Esophagus squamous epithelium (tissue), 4 donors: ENCODE results near the gene EBF4.

Experiments used
- POLR2A ChIP-seq, 4 donors: fragments of 450-650 bp; IDR thresholded peaks; one replicate each; pipeline ENCODE4 v1.6.1; 2017; ENCODE audit warnings: antibody characterized with exemption in 4 of 4, mild to moderate bottlenecking in 4 of 4, moderate library complexity in 3 of 4
- TF ChIP-seq, protein P1 (sequence below), 6 experiments: fragments of 450-650 bp in 4 of 6; fragments of 200-600 bp in 2 of 6; sonication (generic) in 2 of 6; IDR thresholded peaks; one replicate each; pipeline ENCODE4 v1.5.1; 2016 to 2019; ENCODE audit warnings: antibody characterized with exemption in 6 of 6, mild to moderate bottlenecking in 4 of 6, moderate library complexity in 4 of 6

GRCh38 chr20:2698186-2698817 lies 5.7 kb downstream of the EBF4 start:
- TF ChIP-seq, protein P1, sequence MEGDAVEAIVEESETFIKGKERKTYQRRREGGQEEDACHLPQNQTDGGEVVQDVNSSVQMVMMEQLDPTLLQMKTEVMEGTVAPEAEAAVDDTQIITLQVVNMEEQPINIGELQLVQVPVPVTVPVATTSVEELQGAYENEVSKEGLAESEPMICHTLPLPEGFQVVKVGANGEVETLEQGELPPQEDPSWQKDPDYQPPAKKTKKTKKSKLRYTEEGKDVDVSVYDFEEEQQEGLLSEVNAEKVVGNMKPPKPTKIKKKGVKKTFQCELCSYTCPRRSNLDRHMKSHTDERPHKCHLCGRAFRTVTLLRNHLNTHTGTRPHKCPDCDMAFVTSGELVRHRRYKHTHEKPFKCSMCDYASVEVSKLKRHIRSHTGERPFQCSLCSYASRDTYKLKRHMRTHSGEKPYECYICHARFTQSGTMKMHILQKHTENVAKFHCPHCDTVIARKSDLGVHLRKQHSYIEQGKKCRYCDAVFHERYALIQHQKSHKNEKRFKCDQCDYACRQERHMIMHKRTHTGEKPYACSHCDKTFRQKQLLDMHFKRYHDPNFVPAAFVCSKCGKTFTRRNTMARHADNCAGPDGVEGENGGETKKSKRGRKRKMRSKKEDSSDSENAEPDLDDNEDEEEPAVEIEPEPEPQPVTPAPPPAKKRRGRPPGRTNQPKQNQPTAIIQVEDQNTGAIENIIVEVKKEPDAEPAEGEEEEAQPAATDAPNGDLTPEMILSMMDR (IDR thresholded peaks at IDR 0.05): no peak
- no peak for TF ChIP-seq POLR2A (IDR thresholded peaks at IDR 0.05)
